ENCODE measurements around the gene NR2E1.

The NR2E1 gene

DNA sequence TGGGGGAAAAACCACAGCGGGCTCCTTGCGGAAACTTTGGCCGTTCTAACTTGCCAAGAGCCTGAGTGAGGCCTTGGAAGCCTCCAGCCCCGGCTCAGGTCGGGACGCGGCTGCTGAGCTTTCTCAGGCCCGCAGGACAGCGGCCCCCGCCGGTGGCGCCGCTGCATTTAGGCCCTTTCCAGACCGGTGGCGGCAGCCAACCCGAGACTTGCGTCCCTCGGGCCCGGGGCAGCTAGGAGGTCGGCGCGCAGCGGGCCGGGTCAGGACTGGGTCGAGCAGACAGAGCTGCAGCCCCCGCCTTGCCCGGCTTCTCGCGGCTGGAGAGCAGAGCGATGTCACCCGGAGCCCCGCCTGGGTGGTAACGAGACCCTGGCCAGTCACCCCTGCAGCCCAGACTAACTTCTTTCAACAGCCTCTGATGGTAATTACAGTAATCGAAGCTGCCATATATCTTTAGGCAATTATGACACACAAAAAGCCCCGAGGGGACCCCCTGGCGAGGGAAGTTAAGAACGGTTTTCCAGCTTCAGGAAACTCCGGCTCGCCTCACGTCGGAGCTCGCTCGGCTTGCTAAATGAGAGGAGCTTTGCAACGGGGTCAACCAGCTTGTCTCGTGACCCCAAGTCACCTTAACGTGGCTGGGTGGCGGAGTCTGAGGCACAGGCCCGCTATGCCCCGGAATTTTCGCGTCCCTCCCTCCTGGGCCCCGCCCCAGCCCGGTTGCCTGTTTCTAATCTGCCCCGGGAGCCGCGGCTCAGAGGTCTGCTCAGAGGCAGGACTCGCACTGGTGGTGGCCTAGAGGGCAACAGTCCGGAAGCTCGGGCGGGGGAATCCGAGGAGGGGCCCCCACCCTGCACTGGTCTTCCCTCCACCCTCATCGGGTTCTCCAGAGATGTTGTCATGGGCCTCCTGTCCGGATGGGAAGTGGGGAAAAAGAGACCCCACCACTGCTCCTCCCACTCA, 3.0 kb downstream of the NR2E1 start:
- TF ChIP-seq, protein P1, sequence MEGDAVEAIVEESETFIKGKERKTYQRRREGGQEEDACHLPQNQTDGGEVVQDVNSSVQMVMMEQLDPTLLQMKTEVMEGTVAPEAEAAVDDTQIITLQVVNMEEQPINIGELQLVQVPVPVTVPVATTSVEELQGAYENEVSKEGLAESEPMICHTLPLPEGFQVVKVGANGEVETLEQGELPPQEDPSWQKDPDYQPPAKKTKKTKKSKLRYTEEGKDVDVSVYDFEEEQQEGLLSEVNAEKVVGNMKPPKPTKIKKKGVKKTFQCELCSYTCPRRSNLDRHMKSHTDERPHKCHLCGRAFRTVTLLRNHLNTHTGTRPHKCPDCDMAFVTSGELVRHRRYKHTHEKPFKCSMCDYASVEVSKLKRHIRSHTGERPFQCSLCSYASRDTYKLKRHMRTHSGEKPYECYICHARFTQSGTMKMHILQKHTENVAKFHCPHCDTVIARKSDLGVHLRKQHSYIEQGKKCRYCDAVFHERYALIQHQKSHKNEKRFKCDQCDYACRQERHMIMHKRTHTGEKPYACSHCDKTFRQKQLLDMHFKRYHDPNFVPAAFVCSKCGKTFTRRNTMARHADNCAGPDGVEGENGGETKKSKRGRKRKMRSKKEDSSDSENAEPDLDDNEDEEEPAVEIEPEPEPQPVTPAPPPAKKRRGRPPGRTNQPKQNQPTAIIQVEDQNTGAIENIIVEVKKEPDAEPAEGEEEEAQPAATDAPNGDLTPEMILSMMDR (IDR thresholded peaks at IDR 0.05; ENCODE audit: low read depth, low read length), result no peak
- no peak overlapping the region for H3K4me3 ChIP-seq (ENCODE audit: low read depth, low read length)

DNA sequence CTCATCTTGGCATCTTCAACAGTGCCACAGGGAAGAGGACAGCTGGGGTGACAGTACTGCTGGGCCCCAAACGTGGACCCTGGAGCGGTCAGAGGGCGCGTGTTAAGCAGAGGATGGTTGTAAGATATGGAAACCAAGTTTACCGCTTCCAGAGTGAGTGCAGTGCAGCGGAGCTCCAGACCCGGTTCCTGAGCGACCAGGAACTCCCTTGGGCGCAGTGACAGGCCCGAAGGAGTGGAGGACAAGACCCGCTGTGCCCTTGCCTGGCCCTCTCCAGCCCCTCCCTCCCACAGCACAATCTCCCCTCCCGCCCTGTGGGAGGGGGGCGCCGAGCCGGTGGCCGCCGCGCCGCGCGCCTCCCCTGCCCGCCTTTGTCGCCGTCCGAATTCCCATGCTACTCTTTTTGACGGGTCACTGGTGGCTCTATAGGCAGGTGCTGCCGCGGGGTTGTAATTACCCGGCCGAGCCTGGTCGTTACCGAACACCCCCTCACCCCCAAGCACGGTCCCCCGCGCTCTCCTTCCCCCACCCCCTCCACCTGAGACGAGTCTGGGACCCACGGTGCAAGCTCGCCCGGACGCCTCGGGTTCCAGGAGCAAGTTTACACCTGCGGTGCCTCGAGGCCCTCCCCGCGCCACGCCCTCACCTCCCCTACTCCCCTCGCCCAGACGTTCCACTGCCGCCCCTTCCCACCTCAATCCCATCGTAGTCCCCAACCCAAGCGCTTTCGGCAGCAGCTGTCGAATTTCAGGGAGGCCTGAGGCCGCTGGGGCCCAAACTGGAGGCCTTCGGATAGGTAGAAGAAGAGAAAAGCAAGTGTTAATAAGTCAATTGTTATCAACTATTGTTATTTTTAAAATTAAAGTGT, 3.9 kb downstream of the NR2E1 start:
- TF ChIP-seq, protein P1 (IDR thresholded peaks at IDR 0.05; ENCODE audit: low read depth, low read length), result no peak
- no peak overlapping the region for H3K4me3 ChIP-seq (ENCODE audit: low read depth, low read length)

DNA sequence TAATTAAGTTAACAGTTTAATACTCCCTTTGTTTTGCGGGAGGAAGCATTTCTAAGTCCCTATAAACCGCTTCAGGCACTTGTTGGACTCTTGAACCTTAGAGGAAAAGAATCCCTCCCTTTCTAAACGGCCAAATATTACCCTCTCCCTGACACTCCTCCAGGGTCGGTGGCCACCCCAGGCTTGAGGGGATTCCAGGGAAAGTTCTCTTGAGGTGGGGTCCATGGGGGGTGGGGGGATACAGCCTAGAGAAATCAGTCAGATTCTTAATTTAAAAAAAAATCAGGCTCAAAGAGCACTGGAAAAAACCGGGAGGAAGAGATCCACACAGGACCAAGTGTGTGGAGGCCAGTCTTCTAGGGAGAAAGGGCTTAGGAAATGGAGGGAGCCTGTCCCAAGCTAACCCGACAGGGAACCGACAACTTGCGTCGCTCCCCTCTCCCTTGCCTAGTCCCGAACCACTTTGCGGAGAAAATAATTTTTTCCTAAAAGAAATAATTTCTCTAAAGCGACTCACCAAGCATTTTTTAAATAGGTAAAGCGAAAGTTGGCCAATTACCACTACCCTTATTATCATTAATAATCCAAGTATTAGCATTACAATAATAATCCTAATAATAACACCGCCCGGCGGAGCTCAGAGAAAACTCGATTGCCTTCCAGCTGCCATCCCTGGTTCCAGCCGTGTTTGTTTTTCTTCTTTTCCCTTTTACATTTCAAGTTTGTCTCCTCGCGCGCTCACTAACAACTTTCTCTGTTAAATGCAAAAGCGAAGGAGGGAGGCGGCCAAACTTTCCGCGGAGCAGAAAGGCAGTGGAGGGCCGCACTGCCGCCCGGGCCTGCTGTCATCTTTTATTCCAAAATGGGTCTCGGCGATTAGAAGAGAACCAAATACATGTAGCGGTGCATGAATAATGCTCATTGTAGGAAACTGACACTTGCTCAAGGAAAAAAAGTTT, 4.8 kb downstream of the NR2E1 start:
- TF ChIP-seq, protein P1 (IDR thresholded peaks at IDR 0.05; ENCODE audit: low read depth, low read length), result no peak
- no peak overlapping the region for H3K4me3 ChIP-seq (ENCODE audit: low read depth, low read length)

DNA sequence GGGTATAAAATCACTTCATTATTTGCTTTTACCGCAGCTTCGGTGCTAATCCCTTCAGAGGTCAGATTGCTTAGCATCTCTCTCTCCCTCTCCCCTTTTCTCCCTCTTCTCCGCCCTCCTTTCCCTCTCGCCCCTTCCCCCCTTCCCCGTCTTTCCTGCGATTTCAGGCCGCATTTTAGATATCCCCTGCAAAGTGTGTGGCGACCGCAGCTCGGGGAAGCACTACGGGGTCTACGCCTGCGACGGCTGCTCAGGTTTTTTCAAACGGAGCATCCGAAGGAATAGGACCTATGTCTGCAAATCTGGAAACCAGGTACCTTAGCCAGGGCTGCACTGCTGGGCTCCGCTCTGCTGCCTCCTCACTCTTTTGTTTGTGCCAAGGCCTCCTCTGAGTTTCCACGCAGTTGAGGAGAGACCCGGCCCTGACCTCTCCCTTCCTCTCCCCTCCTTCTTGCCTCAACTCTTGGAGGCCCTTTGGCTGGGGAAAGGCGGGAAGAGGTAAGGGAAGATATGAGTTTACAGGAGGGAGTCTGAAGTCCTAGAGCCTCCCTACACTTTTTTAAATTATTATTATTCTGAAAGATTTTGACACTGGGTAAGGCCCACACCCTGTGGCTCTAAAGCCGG, 5.6 kb downstream of the NR2E1 start:
- TF ChIP-seq, protein P1 (IDR thresholded peaks at IDR 0.05; ENCODE audit: low read depth, low read length), result no peak
- H3K4me3 ChIP-seq (ENCODE audit: low read depth, low read length), result no peak overlapping the region

DNA sequence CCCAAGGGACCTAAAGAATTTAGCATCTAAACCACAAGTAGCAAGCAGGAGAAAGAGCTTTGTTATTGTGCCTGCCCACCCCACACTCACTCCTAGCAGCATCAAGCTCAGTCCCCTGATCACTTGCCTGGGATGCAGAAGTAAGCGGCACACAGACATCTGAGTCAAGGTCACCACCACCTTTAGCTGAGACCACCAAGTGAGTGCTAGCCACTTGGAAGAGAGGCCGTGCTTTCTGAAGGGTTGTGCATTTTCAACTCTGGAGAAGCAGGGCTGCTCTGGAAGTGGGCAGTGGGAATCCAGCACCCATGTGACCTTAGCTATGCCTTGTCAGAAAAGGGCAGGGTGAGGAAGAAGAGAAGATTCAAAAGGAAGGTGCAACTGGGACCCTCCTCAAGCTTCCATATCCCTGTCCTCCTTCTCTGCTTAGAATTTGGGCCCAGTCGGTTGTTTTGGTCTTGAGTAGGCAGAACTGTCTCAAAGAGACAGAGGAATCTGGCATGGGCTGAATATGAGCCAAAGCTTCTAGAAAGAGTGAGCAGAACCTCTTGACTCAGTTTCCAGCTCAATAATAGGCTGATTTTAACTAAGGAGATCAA, 6.2 kb downstream of the NR2E1 start:
- no peak overlapping the region for H3K4me3 ChIP-seq (ENCODE audit: low read depth, low read length)
- TF ChIP-seq, protein P1 (IDR thresholded peaks at IDR 0.05; ENCODE audit: low read depth, low read length), result no peak
